ENCODE data around the gene FAM81A.

GRCh38 chr15:59553879-59554735, 116.1 kb downstream of the FAM81A start:
- TF ChIP-seq CTCF (optimal IDR thresholded peaks at IDR 0.05 in 1 of 3, IDR thresholded peaks at IDR 0.05 in 1 of 3, conservative IDR thresholded peaks at IDR 0.05 in 1 of 3; ENCODE audit: extremely low read depth in 1 of 3, insufficient read depth in 2 of 3, low read length in 3 of 3), result no peak
- TF ChIP-seq EZH2 (IDR thresholded peaks at IDR 0.05; ENCODE audit: low read length), result no peak
